Measurements from ENCODE around the gene AKT1S1. TPM values are rescaled to one million over a fixed set of nuclear protein-coding genes. Genes with fewer than 3 reads are reported as not detected.
A peak's percentile ranks its signal among the peaks of the same experiment; 100 is the strongest.

AKT1S1 gene
- total RNA-seq, 2 experiments from 2014 or later = 17.5 to 19.5 TPM

- intact Hi-C loops (cut with micrococcal nuclease) = no loop called here
- H3K36me3 Mint-ChIP-seq (ENCODE audit: low read depth) = peaks cover 6% of the 10 kb centered on the region
Observed at GRCh38 chr19:49855676-49856573, 21.2 kb downstream of the AKT1S1 start.

GRCh38 chr19:49855277-49855675 is 21.9 kb downstream of the AKT1S1 start:
- Mint-ChIP-seq H3K36me3 (ENCODE audit: low read depth) (peaks cover 6% of the 10 kb centered on the region), H3K27me3 (no peaks in the 10 kb centered on the region), H3K4me1 (ENCODE audit: low read depth) (peaks cover 21% of the 10 kb centered on the region), H3K9me3 (no peaks in the 10 kb centered on the region), H3K27ac (no peak overlapping the region), H3K4me3 (no peak overlapping the region)
- intact Hi-C loops (cut with micrococcal nuclease) = no loop called here
- CTCF ChIA-PET = no interaction called here
- DNase-seq (no peak), ATAC-seq (no peak)
- TF ChIP-seq CTCF (IDR thresholded peaks at IDR 0.05) = no peak
- POLR2A ChIA-PET = interaction anchor here (1.7 to 6.5 kb wide), 2 partner anchors 10 to 43 kb away, joined by 6 to 64 read pairs; partner anchors contain the start of gene PNKP

More at GRCh38 chr19:49855676-49856573, 21.2 kb downstream of the AKT1S1 start:
- CTCF ChIA-PET = no interaction called here
- Mint-ChIP-seq H3K4me1 (ENCODE audit: low read depth) (peaks cover 19% of the 10 kb centered on the region), H3K27me3 (no peaks in the 10 kb centered on the region), H3K4me3 (no peak overlapping the region), H3K9me3 (no peaks in the 10 kb centered on the region), H3K27ac (no peak overlapping the region)
- POLR2A ChIA-PET = interaction anchor here (1.7 to 6.5 kb wide), 2 partner anchors 9 to 44 kb away, joined by 6 to 64 read pairs; partner anchors contain the start of gene PNKP
- DNase-seq (no peak), ATAC-seq (no peak)
- no peak for TF ChIP-seq CTCF (IDR thresholded peaks at IDR 0.05)

GRCh38 chr19:49854378-49855263 is 22.5 kb downstream of the AKT1S1 start:
- H3K27ac Mint-ChIP-seq = no peak overlapping the region
- DNase-seq (no peak), ATAC-seq (no peak)
- ChIA-PET CTCF (interaction anchor here (1.0 kb wide), 1 partner anchor 10 kb away, joined by 3 read pairs; no protein-coding TSS in a partner anchor), POLR2A (interaction anchor here (1.7 to 6.5 kb wide), 2 partner anchors 11 to 43 kb away, joined by 6 to 64 read pairs; partner anchors contain the start of gene PNKP)
- H3K36me3 Mint-ChIP-seq (ENCODE audit: low read depth) = peaks cover 11% of the 10 kb centered on the region
- peaks cover 5% of the 10 kb centered on the region for H3K9me3 Mint-ChIP-seq
- H3K4me1 Mint-ChIP-seq (ENCODE audit: low read depth) = peaks cover 27% of the 10 kb centered on the region
- TF ChIP-seq CTCF (IDR thresholded peaks at IDR 0.05) = no peak
- no peaks in the 10 kb centered on the region for H3K27me3 Mint-ChIP-seq
- intact Hi-C loops (cut with micrococcal nuclease) = no loop called here
- H3K4me3 Mint-ChIP-seq = no peak overlapping the region

- DNase-seq = no peak
- peaks cover 9% of the 10 kb centered on the region for H3K9me3 Mint-ChIP-seq
- H3K4me1 Mint-ChIP-seq (ENCODE audit: low read depth) = peaks cover 32% of the 10 kb centered on the region
- H3K27me3 Mint-ChIP-seq = no peaks in the 10 kb centered on the region
- no peak overlapping the region for H3K4me3 Mint-ChIP-seq
- no peak for ATAC-seq
- H3K27ac Mint-ChIP-seq = peak overlapping the region; percentile 13
- H3K36me3 Mint-ChIP-seq (ENCODE audit: low read depth) = peaks cover 14% of the 10 kb centered on the region
- no peak for TF ChIP-seq CTCF (IDR thresholded peaks at IDR 0.05)
- intact Hi-C loops (cut with micrococcal nuclease) = no loop called here
- POLR2A ChIA-PET = interaction anchor here (1.7 to 6.5 kb wide), 2 partner anchors 11 to 42 kb away, joined by 6 to 64 read pairs; partner anchors contain the start of gene PNKP
- CTCF ChIA-PET = interaction anchor here (1.0 kb wide), 1 partner anchor 11 kb away, joined by 3 read pairs; no protein-coding TSS in a partner anchor
Observed at GRCh38 chr19:49853852-49854377, 23.2 kb downstream of the AKT1S1 start.
